ENCODE data around the gene GRIK3. TPM values are rescaled to one million over a fixed set of nuclear protein-coding genes. Genes with fewer than 3 reads are reported as not detected.

Gene GRIK3
- total and polyA plus RNA-seq, 7 experiments from 2014 or later, result not detected

GRCh38 chr1:36951761-36952160, 82.6 kb downstream of the GRIK3 start:
- ATAC-seq, result no peak
- no peak overlapping the region for H3K4me3 Mint-ChIP-seq
- H3K27ac Mint-ChIP-seq, result no peak overlapping the region
- H3K9me3 Mint-ChIP-seq, result no peaks in the 10 kb centered on the region
- no peaks in the 10 kb centered on the region for H3K4me1 Mint-ChIP-seq
- Histone ChIP-seq H3K9me3 (ENCODE audit: control insufficient read depth in 2 of 3, low read length in 3 of 3) (no peaks in the 10 kb centered on the region), H3K36me3 (ENCODE audit: control insufficient read depth in 2 of 3, insufficient read depth in 3 of 3, low read length in 3 of 3) (no peaks in the 10 kb centered on the region), H3K27me3 (ENCODE audit: control insufficient read depth in 2 of 2, insufficient read depth in 2 of 2, low read length in 2 of 2) (no peaks in the 10 kb centered on the region), H3K4me3 (ENCODE audit: low read length) (no peak overlapping the region), H3K27ac (ENCODE audit: low read depth, low read length) (no peak overlapping the region), H3K4me1 (ENCODE audit: control insufficient read depth in 2 of 2, insufficient read depth in 2 of 2, low read length in 2 of 2) (no peaks in the 10 kb centered on the region)
- no peak for DNase-seq
- ChIA-PET CTCF (no interaction called here), POLR2A (no interaction called here)
- no peaks in the 10 kb centered on the region for H3K36me3 Mint-ChIP-seq
- intact Hi-C loops (cut with micrococcal nuclease), result no loop called here
- peaks cover 1 to 45% (median 8%) of the 10 kb centered on the region in 5 donors for H3K27me3 Mint-ChIP-seq

GRCh38 chr1:36951292-36951750, 83.0 kb downstream of the GRIK3 start:
- ATAC-seq (no peak), DNase-seq (no peak)
- no peak overlapping the region for H3K4me3 ChIP-seq (ENCODE audit: low read length)
- H3K9me3 ChIP-seq (ENCODE audit: control insufficient read depth in 2 of 3, low read length in 3 of 3), result no peaks in the 10 kb centered on the region
- no peaks in the 10 kb centered on the region for H3K36me3 Mint-ChIP-seq
- POLR2A ChIA-PET, result no interaction called here
- no peak overlapping the region for H3K27ac ChIP-seq (ENCODE audit: low read depth, low read length)
- H3K36me3 ChIP-seq (ENCODE audit: control insufficient read depth in 2 of 3, insufficient read depth in 3 of 3, low read length in 3 of 3), result no peaks in the 10 kb centered on the region
- H3K27me3 Mint-ChIP-seq, result peaks cover 2 to 48% (median 13%) of the 10 kb centered on the region in 5 donors
- H3K4me1 Mint-ChIP-seq, result no peaks in the 10 kb centered on the region
- H3K9me3 Mint-ChIP-seq, result no peaks in the 10 kb centered on the region
- CTCF ChIA-PET, result no interaction called here
- H3K4me3 Mint-ChIP-seq, result no peak overlapping the region
- intact Hi-C loops (cut with micrococcal nuclease), result no loop called here
- no peak overlapping the region for H3K27ac Mint-ChIP-seq
- H3K4me1 ChIP-seq (ENCODE audit: control insufficient read depth in 2 of 2, insufficient read depth in 2 of 2, low read length in 2 of 2), result no peaks in the 10 kb centered on the region
- no peaks in the 10 kb centered on the region for H3K27me3 ChIP-seq (ENCODE audit: control insufficient read depth in 2 of 2, insufficient read depth in 2 of 2, low read length in 2 of 2)

- ChIA-PET POLR2A (no interaction called here), CTCF (no interaction called here)
- Mint-ChIP-seq H3K4me1 (no peaks in the 10 kb centered on the region), H3K9me3 (no peaks in the 10 kb centered on the region), H3K27me3 (peaks cover 2 to 53% (median 13%) of the 10 kb centered on the region in 5 donors), H3K36me3 (no peaks in the 10 kb centered on the region), H3K27ac (no peak overlapping the region), H3K4me3 (no peak overlapping the region)
- H3K27ac ChIP-seq (ENCODE audit: low read depth, low read length), result no peak overlapping the region
- H3K27me3 ChIP-seq (ENCODE audit: control insufficient read depth in 2 of 2, insufficient read depth in 2 of 2, low read length in 2 of 2), result no peaks in the 10 kb centered on the region
- intact Hi-C loops (cut with micrococcal nuclease), result no loop called here
- no peak overlapping the region for H3K4me3 ChIP-seq (ENCODE audit: low read length)
- H3K36me3 ChIP-seq (ENCODE audit: control insufficient read depth in 2 of 3, insufficient read depth in 3 of 3, low read length in 3 of 3), result no peaks in the 10 kb centered on the region
- H3K9me3 ChIP-seq (ENCODE audit: control insufficient read depth in 2 of 3, low read length in 3 of 3), result no peaks in the 10 kb centered on the region
- H3K4me1 ChIP-seq (ENCODE audit: control insufficient read depth in 2 of 2, insufficient read depth in 2 of 2, low read length in 2 of 2), result no peaks in the 10 kb centered on the region
- no peak for ATAC-seq
- DNase-seq, result no peak
Observed at GRCh38 chr1:36950604-36951291, 83.6 kb downstream of the GRIK3 start.

GRCh38 chr1:36948606-36949005, 85.7 kb downstream of the GRIK3 start:
- DNase-seq, result no peak
- Histone ChIP-seq H3K9me3 (ENCODE audit: control insufficient read depth in 2 of 3, low read length in 3 of 3) (no peaks in the 10 kb centered on the region), H3K36me3 (ENCODE audit: control insufficient read depth in 2 of 3, insufficient read depth in 3 of 3, low read length in 3 of 3) (no peaks in the 10 kb centered on the region), H3K27me3 (ENCODE audit: control insufficient read depth in 2 of 2, insufficient read depth in 2 of 2, low read length in 2 of 2) (no peaks in the 10 kb centered on the region), H3K4me3 (ENCODE audit: low read length) (no peak overlapping the region), H3K4me1 (ENCODE audit: control insufficient read depth in 2 of 2, insufficient read depth in 2 of 2, low read length in 2 of 2) (no peaks in the 10 kb centered on the region), H3K27ac (ENCODE audit: low read depth, low read length) (no peak overlapping the region)
- H3K4me1 Mint-ChIP-seq, result no peaks in the 10 kb centered on the region
- POLR2A ChIA-PET, result no interaction called here
- no peaks in the 10 kb centered on the region for H3K9me3 Mint-ChIP-seq
- H3K27me3 Mint-ChIP-seq, result peaks cover 2 to 62% (median 16%) of the 10 kb centered on the region in 5 donors
- H3K27ac Mint-ChIP-seq, result no peak overlapping the region
- CTCF ChIA-PET, result no interaction called here
- intact Hi-C loops (cut with micrococcal nuclease), result no loop called here
- no peak overlapping the region for H3K4me3 Mint-ChIP-seq
- H3K36me3 Mint-ChIP-seq, result no peaks in the 10 kb centered on the region
- ATAC-seq, result no peak

- H3K36me3 ChIP-seq (ENCODE audit: control insufficient read depth in 2 of 3, insufficient read depth in 3 of 3, low read length in 3 of 3), result no peaks in the 10 kb centered on the region
- H3K4me1 Mint-ChIP-seq, result no peaks in the 10 kb centered on the region
- no peaks in the 10 kb centered on the region for H3K4me1 ChIP-seq (ENCODE audit: control insufficient read depth in 2 of 2, insufficient read depth in 2 of 2, low read length in 2 of 2)
- DNase-seq (no peak), ATAC-seq (no peak)
- H3K27me3 Mint-ChIP-seq, result peaks cover 2 to 58% (median 16%) of the 10 kb centered on the region in 5 donors
- H3K27ac Mint-ChIP-seq, result no peak overlapping the region
- H3K27ac ChIP-seq (ENCODE audit: low read depth, low read length), result no peak overlapping the region
- no peaks in the 10 kb centered on the region for H3K9me3 Mint-ChIP-seq
- no peaks in the 10 kb centered on the region for H3K9me3 ChIP-seq (ENCODE audit: control insufficient read depth in 2 of 3, low read length in 3 of 3)
- H3K27me3 ChIP-seq (ENCODE audit: control insufficient read depth in 2 of 2, insufficient read depth in 2 of 2, low read length in 2 of 2), result no peaks in the 10 kb centered on the region
- ChIA-PET CTCF (no interaction called here), POLR2A (no interaction called here)
- H3K4me3 ChIP-seq (ENCODE audit: low read length), result no peak overlapping the region
- H3K4me3 Mint-ChIP-seq, result no peak overlapping the region
- intact Hi-C loops (cut with micrococcal nuclease), result no loop called here
- H3K36me3 Mint-ChIP-seq, result no peaks in the 10 kb centered on the region
Observed at GRCh38 chr1:36948147-36948546, 86.2 kb downstream of the GRIK3 start.

- no peak overlapping the region for H3K4me3 ChIP-seq (ENCODE audit: low read length)
- H3K27ac ChIP-seq (ENCODE audit: low read depth, low read length), result no peak overlapping the region
- no peaks in the 10 kb centered on the region for H3K4me1 ChIP-seq (ENCODE audit: control insufficient read depth in 2 of 2, insufficient read depth in 2 of 2, low read length in 2 of 2)
- no peak overlapping the region for H3K4me3 Mint-ChIP-seq
- intact Hi-C loops (cut with micrococcal nuclease), result no loop called here
- no peaks in the 10 kb centered on the region for H3K9me3 Mint-ChIP-seq
- ATAC-seq (no peak), DNase-seq (no peak)
- ChIA-PET CTCF (no interaction called here), POLR2A (no interaction called here)
- H3K4me1 Mint-ChIP-seq, result no peaks in the 10 kb centered on the region
- H3K27me3 ChIP-seq (ENCODE audit: control insufficient read depth in 2 of 2, insufficient read depth in 2 of 2, low read length in 2 of 2), result no peaks in the 10 kb centered on the region
- H3K27me3 Mint-ChIP-seq, result peaks cover 2 to 50% (median 12%) of the 10 kb centered on the region in 5 donors
- no peaks in the 10 kb centered on the region for H3K36me3 Mint-ChIP-seq
- no peaks in the 10 kb centered on the region for H3K9me3 ChIP-seq (ENCODE audit: control insufficient read depth in 2 of 3, low read length in 3 of 3)
- no peaks in the 10 kb centered on the region for H3K36me3 ChIP-seq (ENCODE audit: control insufficient read depth in 2 of 3, insufficient read depth in 3 of 3, low read length in 3 of 3)
- H3K27ac Mint-ChIP-seq, result no peak overlapping the region
Observed at GRCh38 chr1:36947384-36947783, 86.9 kb downstream of the GRIK3 start.

GRCh38 chr1:36944883-36945282, 89.4 kb downstream of the GRIK3 start:
- H3K9me3 Mint-ChIP-seq, result no peaks in the 10 kb centered on the region
- intact Hi-C loops (cut with micrococcal nuclease), result no loop called here
- POLR2A ChIA-PET, result no interaction called here
- no peaks in the 10 kb centered on the region for H3K4me1 Mint-ChIP-seq
- no peak overlapping the region for H3K4me3 Mint-ChIP-seq
- Histone ChIP-seq H3K9me3 (ENCODE audit: control insufficient read depth in 2 of 3, low read length in 3 of 3) (no peaks in the 10 kb centered on the region), H3K4me3 (ENCODE audit: low read length) (no peak overlapping the region), H3K4me1 (ENCODE audit: control insufficient read depth in 2 of 2, insufficient read depth in 2 of 2, low read length in 2 of 2) (no peaks in the 10 kb centered on the region), H3K36me3 (ENCODE audit: control insufficient read depth in 2 of 3, insufficient read depth in 3 of 3, low read length in 3 of 3) (no peaks in the 10 kb centered on the region), H3K27me3 (ENCODE audit: control insufficient read depth in 2 of 2, insufficient read depth in 2 of 2, low read length in 2 of 2) (no peaks in the 10 kb centered on the region), H3K27ac (ENCODE audit: low read depth, low read length) (no peak overlapping the region)
- CTCF ChIA-PET, result no interaction called here
- DNase-seq (no peak), ATAC-seq (no peak)
- H3K27me3 Mint-ChIP-seq, result peaks cover 2 to 58% (median 13%) of the 10 kb centered on the region in 5 donors
- no peak overlapping the region for H3K27ac Mint-ChIP-seq
- H3K36me3 Mint-ChIP-seq, result no peaks in the 10 kb centered on the region

Measured in naive thymus-derived CD4-positive, alpha-beta T cell (primary cell).